WERI-Rb-1 (cell line): ENCODE data around the gene REXO1.

Experiments used
- DNase-seq: peaks from one replicate; pipeline ENCODE4 v3.0.0-alpha.2; 2020
- H3K27ac ChIP-seq: fragments of 250-450 bp; sonication (Bioruptor Pico); 2 replicates; pipeline ENCODE4 v1.5.1; 2020; ENCODE audit warnings: mild to moderate bottlenecking, moderate library complexity
- H3K27me3 ChIP-seq: fragments of 250-450 bp; sonication (Bioruptor Pico); 2 replicates; pipeline ENCODE4 v1.5.1; 2021; ENCODE audit warnings: mild to moderate bottlenecking, low read depth, moderate library complexity; ENCODE audit not compliant: insufficient read depth, severe bottlenecking
- H3K36me3 ChIP-seq: fragments of 250-450 bp; sonication (Bioruptor Pico); 2 replicates; pipeline ENCODE4 v1.5.1; 2020; ENCODE audit warnings: mild to moderate bottlenecking, moderate library complexity
- H3K4me3 ChIP-seq: 2 replicates; pipeline ENCODE4 v1.5.1; 2011; ENCODE audit warnings: low read depth, mild to moderate bottlenecking, control low read depth, low read length
- H3K9me3 ChIP-seq: fragments of 250-450 bp; sonication (Bioruptor Pico); 2 replicates; pipeline ENCODE4 v1.5.1; 2021; ENCODE audit warnings: mild to moderate bottlenecking, moderate library complexity; ENCODE audit not compliant: severe bottlenecking
- TF ChIP-seq, protein P1 (sequence below): IDR thresholded peaks from 2 replicates; pipeline ENCODE4 v1.5.1; 2011; ENCODE audit warnings: low read depth, mild to moderate bottlenecking, control low read depth, inconsistent platforms, low read length

The REXO1 gene

DNA sequence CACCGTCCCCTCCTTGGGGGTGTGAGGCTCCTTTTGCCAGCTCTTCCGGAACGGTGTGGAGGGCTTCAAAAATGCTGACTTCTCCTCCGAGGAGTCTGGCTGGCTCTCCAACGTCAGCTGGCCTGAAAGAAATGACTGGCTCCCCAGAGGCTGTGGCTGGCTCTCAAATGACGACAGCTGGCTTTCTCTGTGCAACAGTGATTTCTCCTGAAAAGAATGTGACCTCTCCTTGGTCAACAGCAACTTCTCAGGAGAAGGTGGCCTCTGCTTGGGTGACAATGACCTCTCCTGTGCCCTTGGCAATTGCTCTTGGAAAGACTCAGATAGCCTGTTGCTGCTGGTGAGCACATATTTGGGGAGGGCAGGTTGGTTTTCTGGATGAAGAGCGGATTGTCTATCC lies 65.8 kb downstream of the REXO1 start:
- H3K4me3 ChIP-seq = no peak overlapping the region
- H3K27ac ChIP-seq = no peak overlapping the region
- no peak for DNase-seq
- H3K36me3 ChIP-seq = no peaks in the 10 kb centered on the region
- TF ChIP-seq, protein P1, sequence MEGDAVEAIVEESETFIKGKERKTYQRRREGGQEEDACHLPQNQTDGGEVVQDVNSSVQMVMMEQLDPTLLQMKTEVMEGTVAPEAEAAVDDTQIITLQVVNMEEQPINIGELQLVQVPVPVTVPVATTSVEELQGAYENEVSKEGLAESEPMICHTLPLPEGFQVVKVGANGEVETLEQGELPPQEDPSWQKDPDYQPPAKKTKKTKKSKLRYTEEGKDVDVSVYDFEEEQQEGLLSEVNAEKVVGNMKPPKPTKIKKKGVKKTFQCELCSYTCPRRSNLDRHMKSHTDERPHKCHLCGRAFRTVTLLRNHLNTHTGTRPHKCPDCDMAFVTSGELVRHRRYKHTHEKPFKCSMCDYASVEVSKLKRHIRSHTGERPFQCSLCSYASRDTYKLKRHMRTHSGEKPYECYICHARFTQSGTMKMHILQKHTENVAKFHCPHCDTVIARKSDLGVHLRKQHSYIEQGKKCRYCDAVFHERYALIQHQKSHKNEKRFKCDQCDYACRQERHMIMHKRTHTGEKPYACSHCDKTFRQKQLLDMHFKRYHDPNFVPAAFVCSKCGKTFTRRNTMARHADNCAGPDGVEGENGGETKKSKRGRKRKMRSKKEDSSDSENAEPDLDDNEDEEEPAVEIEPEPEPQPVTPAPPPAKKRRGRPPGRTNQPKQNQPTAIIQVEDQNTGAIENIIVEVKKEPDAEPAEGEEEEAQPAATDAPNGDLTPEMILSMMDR = no peak
- peaks cover 15% of the 10 kb centered on the region for H3K9me3 ChIP-seq
- peaks cover 17% of the 10 kb centered on the region for H3K27me3 ChIP-seq

DNA sequence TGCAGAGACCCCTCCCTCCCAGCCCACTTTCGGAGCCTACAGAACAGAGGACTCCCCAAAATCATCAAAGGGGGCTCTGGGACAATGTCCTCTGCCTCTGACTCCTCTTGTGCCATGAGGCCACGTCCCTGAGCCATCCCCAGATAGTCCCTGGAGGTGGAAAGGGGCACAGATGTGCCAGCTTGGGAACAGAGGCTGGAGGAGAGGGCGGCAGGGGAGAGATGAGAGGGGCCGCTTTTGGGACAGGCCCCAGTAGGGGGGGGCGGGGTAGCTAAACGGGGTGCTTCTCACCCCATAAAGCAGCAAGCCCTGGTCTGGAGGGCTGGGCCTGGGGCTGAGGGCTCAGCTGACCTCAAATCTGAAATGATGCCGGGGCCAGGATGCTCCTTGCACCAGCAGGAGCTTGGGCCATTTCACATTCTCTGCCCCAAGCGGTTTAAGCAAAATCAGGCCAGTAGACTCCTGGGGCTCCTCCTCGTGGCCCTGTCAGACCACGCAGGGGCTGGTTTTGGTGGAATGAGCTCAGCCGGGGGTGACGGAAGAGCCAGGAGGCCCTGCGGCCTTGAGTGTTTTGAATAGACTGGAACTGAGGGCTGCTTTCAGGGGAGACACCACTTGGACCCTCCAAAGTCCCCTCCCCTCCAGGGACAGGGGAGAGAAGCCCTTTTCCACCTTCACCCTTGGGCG lies 67.9 kb downstream of the REXO1 start:
- TF ChIP-seq, protein P1 = no peak
- Histone ChIP-seq H3K4me3 (no peak overlapping the region), H3K27me3 (peaks cover 38% of the 10 kb centered on the region), H3K36me3 (no peaks in the 10 kb centered on the region), H3K27ac (no peak overlapping the region), H3K9me3 (peaks cover 15% of the 10 kb centered on the region)
- DNase-seq = no peak

DNA sequence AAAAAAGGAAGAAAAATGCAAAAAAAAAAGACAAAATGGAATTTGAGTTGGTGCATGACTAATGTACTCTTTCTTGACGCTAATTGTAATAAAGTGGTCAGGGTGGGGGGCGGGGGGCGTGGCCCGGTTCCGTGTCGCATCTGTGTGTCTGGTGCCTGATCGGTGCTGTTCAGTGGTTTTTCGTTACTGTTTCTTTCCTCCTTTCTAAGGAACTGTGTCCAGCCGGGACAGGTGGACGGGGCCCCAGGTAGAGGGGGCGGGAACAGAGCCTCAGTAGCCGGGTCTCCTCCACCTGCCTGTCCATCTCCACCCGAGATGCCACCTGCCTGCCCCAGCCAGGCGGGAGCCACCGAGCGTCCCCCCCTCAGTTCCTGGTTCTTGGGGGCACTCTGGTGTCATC lies 68.7 kb downstream of the REXO1 start:
- Histone ChIP-seq H3K4me3 (no peak overlapping the region), H3K27me3 (peaks cover 46% of the 10 kb centered on the region)
- TF ChIP-seq, protein P1 = no peak

DNA sequence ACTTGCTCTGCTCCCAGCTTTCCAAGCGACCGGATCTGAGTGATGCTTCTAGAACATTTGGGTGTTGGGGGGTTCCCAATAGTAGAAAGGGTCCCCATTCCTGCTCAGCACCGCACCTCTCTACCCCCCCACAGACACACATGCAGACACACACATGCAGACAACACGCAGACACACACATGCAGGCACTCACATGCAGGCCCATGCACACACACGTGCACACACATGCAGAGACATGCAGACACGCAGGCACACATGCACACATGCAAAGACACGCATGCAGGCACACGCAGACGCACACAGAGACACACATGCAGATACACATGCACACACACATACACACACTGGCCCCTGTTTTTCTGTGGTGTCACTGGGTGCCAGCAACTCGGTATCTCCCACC lies 71.1 kb downstream of the REXO1 start:
- no peak overlapping the region for H3K4me3 ChIP-seq
- no peaks in the 10 kb centered on the region for H3K36me3 ChIP-seq
- TF ChIP-seq, protein P1 = no peak
- peaks cover 16% of the 10 kb centered on the region for H3K9me3 ChIP-seq
- peaks cover 60% of the 10 kb centered on the region for H3K27me3 ChIP-seq
- no peak for DNase-seq
- no peak overlapping the region for H3K27ac ChIP-seq

More for the DNA sequence above, 68.7 kb downstream of the REXO1 start:
- peaks cover 20% of the 10 kb centered on the region for H3K9me3 ChIP-seq
- H3K36me3 ChIP-seq = no peaks in the 10 kb centered on the region
- DNase-seq = no peak
- H3K27ac ChIP-seq = no peak overlapping the region

DNA sequence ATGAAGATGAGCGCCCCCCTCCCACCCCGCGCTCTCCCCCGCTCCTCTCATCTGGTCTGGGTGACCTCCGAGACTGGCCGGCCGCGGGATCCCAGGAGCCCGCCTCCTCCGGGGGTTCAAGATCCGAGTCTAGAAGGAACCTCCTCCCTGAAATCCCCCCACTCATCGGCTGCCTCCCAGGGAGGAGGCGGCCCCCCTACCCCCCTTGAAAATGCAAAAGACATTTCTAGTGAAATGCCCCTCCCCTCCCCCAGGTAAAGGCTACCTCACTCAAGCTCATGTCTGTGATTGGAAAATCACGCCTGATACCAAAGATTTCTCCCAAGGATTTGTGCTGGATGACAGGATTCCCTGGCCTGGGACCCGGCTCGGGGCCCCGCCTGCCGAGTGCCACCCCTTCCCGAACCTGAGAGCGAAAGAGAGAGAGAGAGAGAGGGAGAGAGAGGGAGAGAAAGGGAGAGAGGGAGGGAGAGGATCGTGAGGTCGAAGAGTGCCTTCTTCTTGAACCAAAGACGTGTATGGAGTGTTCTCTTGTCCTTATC lies 71.6 kb downstream of the REXO1 start:
- TF ChIP-seq, protein P1 = no peak
- Histone ChIP-seq H3K36me3 (no peaks in the 10 kb centered on the region), H3K4me3 (no peak overlapping the region), H3K9me3 (peaks cover 12% of the 10 kb centered on the region), H3K27ac (no peak overlapping the region), H3K27me3 (peaks cover 60% of the 10 kb centered on the region)
- DNase-seq = no peak
